ENCODE results near the gene ZNF410.
"Not testable (repeated sequence)": the region's sequence is repeated elsewhere in the genome, so short reads cannot be mapped to it uniquely, and the experiment has no call there.

The ZNF410 gene

GRCh38 chr14:73884438-73885190, 2.0 kb upstream of the ZNF410 start:
- DNase-seq (ENCODE audit: low read depth in 1 of 2, low spot score in 1 of 2), result no peak

- DNase-seq (ENCODE audit: low read depth in 1 of 2, low spot score in 1 of 2), result no peak
These were observed 608 bp downstream of the ZNF410 start for GRCh38 chr14:73887318-73887616.

- no peak for DNase-seq (ENCODE audit: low read depth in 1 of 2, low spot score in 1 of 2)
These were observed 1.2 kb downstream of the ZNF410 start for GRCh38 chr14:73887694-73888459.

GRCh38 chr14:73888460-73888725, 1.7 kb downstream of the ZNF410 start:
- DNase-seq (ENCODE audit: low read depth in 1 of 2, low spot score in 1 of 2), result no peak

GRCh38 chr14:73888971-73889370, 2.3 kb downstream of the ZNF410 start:
- DNase-seq (ENCODE audit: low read depth in 1 of 2, low spot score in 1 of 2), result no peak

- DNase-seq (ENCODE audit: low read depth in 1 of 2, low spot score in 1 of 2), result no peak
These were observed 2.7 kb downstream of the ZNF410 start for GRCh38 chr14:73889376-73889775.

GRCh38 chr14:73894180-73894687, 7.6 kb downstream of the ZNF410 start:
- not testable (repeated sequence) for DNase-seq (ENCODE audit: low read depth in 1 of 2, low spot score in 1 of 2)

GRCh38 chr14:73895939-73896338, 9.3 kb downstream of the ZNF410 start:
- no peak for DNase-seq (ENCODE audit: low read depth in 1 of 2, low spot score in 1 of 2)

GRCh38 chr14:73896521-73896920, 9.9 kb downstream of the ZNF410 start:
- no peak for DNase-seq (ENCODE audit: low read depth in 1 of 2, low spot score in 1 of 2)

- no peak for DNase-seq (ENCODE audit: low read depth in 1 of 2, low spot score in 1 of 2)
These were observed 16.4 kb downstream of the ZNF410 start for GRCh38 chr14:73903028-73903427.

GRCh38 chr14:73909681-73910080, 23.0 kb downstream of the ZNF410 start:
- DNase-seq (ENCODE audit: low read depth in 1 of 2, low spot score in 1 of 2), result no peak

GRCh38 chr14:73913256-73913655, 26.6 kb downstream of the ZNF410 start:
- DNase-seq (ENCODE audit: low read depth in 1 of 2, low spot score in 1 of 2), result no peak

- no peak for DNase-seq (ENCODE audit: low read depth in 1 of 2, low spot score in 1 of 2)
These were observed 29.7 kb downstream of the ZNF410 start for GRCh38 chr14:73916324-73916723.

GRCh38 chr14:73919457-73919856, 32.8 kb downstream of the ZNF410 start:
- not testable (repeated sequence) for DNase-seq (ENCODE audit: low read depth in 1 of 2, low spot score in 1 of 2)

- no peak for DNase-seq (ENCODE audit: low read depth in 1 of 2, low spot score in 1 of 2)
These were observed 37.7 kb downstream of the ZNF410 start for GRCh38 chr14:73924337-73924736.

GRCh38 chr14:73935666-73936065, 49.0 kb downstream of the ZNF410 start:
- DNase-seq (ENCODE audit: low read depth in 1 of 2, low spot score in 1 of 2), result no peak

GRCh38 chr14:73936548-73936947, 49.9 kb downstream of the ZNF410 start:
- no peak for DNase-seq (ENCODE audit: low read depth in 1 of 2, low spot score in 1 of 2)

GRCh38 chr14:73937012-73937411, 50.4 kb downstream of the ZNF410 start:
- DNase-seq (ENCODE audit: low read depth in 1 of 2, low spot score in 1 of 2), result no peak

GRCh38 chr14:73942180-73942579, 55.5 kb downstream of the ZNF410 start:
- no peak for DNase-seq (ENCODE audit: low read depth in 1 of 2, low spot score in 1 of 2)

- DNase-seq (ENCODE audit: low read depth in 1 of 2, low spot score in 1 of 2), result no peak
These were observed 56.4 kb downstream of the ZNF410 start for GRCh38 chr14:73943083-73943482.

- no peak for DNase-seq (ENCODE audit: low read depth in 1 of 2, low spot score in 1 of 2)
These were observed 57.9 kb downstream of the ZNF410 start for GRCh38 chr14:73944432-73945158.

GRCh38 chr14:73945159-73945670, 58.6 kb downstream of the ZNF410 start:
- no peak for DNase-seq (ENCODE audit: low read depth in 1 of 2, low spot score in 1 of 2)
